GM12801 (cell line): ENCODE measurements around the gene MRGPRX3.

Source experiments
- TF ChIP-seq, protein P1 (sequence below): IDR thresholded peaks from one replicate; pipeline ENCODE4 v1.5.1; 2011; ENCODE audit warnings: control low read depth; ENCODE audit not compliant: insufficient read length; ENCODE audit errors: extremely low read depth

Gene MRGPRX3

DNA sequence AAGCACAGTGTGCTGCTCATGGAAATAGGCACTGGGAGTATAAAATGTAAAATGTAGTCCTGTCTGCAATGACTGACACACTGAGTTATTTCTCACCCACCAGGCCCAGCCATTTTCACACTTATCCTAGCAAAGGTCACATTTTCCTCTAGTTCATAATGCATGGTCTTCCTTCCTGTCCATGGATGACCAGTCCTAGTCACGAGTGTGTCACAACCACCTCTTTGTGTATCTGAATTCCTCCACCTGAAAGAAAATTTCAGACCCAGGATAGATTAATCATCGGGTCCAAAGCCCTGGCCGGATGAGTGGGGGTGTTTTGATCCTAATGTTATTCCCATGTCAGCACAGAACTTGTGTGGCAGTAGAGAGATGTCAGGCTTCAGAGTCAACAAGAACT lies 40.3 kb downstream of the MRGPRX3 start, which contains the start of gene MRGPRX4:
TSS of gene MRGPRX4 (plus strand) at position 172 of the 400 bp plus-strand sequence. CDS start 420 bp downstream, outside the sequence.
- TF ChIP-seq, protein P1, sequence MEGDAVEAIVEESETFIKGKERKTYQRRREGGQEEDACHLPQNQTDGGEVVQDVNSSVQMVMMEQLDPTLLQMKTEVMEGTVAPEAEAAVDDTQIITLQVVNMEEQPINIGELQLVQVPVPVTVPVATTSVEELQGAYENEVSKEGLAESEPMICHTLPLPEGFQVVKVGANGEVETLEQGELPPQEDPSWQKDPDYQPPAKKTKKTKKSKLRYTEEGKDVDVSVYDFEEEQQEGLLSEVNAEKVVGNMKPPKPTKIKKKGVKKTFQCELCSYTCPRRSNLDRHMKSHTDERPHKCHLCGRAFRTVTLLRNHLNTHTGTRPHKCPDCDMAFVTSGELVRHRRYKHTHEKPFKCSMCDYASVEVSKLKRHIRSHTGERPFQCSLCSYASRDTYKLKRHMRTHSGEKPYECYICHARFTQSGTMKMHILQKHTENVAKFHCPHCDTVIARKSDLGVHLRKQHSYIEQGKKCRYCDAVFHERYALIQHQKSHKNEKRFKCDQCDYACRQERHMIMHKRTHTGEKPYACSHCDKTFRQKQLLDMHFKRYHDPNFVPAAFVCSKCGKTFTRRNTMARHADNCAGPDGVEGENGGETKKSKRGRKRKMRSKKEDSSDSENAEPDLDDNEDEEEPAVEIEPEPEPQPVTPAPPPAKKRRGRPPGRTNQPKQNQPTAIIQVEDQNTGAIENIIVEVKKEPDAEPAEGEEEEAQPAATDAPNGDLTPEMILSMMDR: no peak

DNA sequence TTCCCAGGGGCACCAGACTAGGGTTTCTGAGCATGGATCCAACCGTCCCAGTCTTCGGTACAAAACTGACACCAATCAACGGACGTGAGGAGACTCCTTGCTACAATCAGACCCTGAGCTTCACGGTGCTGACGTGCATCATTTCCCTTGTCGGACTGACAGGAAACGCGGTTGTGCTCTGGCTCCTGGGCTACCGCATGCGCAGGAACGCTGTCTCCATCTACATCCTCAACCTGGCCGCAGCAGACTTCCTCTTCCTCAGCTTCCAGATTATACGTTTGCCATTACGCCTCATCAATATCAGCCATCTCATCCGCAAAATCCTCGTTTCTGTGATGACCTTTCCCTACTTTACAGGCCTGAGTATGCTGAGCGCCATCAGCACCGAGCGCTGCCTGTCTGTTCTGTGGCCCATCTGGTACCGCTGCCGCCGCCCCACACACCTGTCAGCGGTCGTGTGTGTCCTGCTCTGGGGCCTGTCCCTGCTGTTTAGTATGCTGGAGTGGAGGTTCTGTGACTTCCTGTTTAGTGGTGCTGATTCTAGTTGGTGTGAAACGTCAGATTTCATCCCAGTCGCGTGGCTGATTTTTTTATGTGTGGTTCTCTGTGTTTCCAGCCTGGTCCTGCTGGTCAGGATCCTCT lies 41.0 kb downstream of the MRGPRX3 start:
- TF ChIP-seq, protein P1: no peak
